K562 (cell line): ENCODE measurements around the gene NXN. TPM values are rescaled to one million over a fixed set of nuclear protein-coding genes. Genes with fewer than 3 reads are reported as not detected.

ENCODE experiments used
- HNRNPLL ChIP-seq: fragments of 200-400 bp; formaldehyde crosslinking; IDR thresholded peaks from 2 replicates; pipeline ENCODE4 v1.6.1; 2017; ENCODE audit warnings: low read length, low read depth, mild to moderate bottlenecking; ENCODE audit not compliant: poor library complexity, severe bottlenecking
- SIN3A ChIP-seq, 2 experiments: fragments of 150-350 bp in 1 of 2; IDR thresholded peaks; 2 replicates each; pipeline ENCODE4 v1.6.1; 2011 to 2016; ENCODE audit warnings: borderline replicate concordance in 2 of 2, low read depth in 2 of 2, low read length in 2 of 2, mild to moderate bottlenecking in 2 of 2, moderate library complexity in 2 of 2; ENCODE audit not compliant: control insufficient read depth in 1 of 2
- TOE1 ChIP-seq, 2 experiments: fragments of 450-650 bp in 1 of 2; sonication (generic) in 1 of 2; formaldehyde crosslinking in 1 of 2; IDR thresholded peaks; 2 replicates each; pipeline versions ENCODE4 v1.7.1 to v1.8.0; 2016 to 2022; ENCODE audit warnings: borderline replicate concordance in 2 of 2, mild to moderate bottlenecking in 2 of 2, antibody characterized with exemption in 1 of 2, inconsistent platforms in 1 of 2, low read depth in 1 of 2, missing genetic modification reagents in 1 of 2, moderate library complexity in 1 of 2
- ZFP30 ChIP-seq: fragments of 250-450 bp; sonication (Bioruptor Pico); IDR thresholded peaks from 2 replicates; pipeline ENCODE4 v1.8.0; 2022; ENCODE audit warnings: moderate library complexity, mild to moderate bottlenecking, inconsistent platforms, borderline replicate concordance
- ZNF23 ChIP-seq: fragments of 250-450 bp; sonication (Bioruptor Pico); IDR thresholded peaks from 2 replicates; pipeline ENCODE4 v1.4.0; 2020; ENCODE audit warnings: mild to moderate bottlenecking
- ZNF3 ChIP-seq: fragments of 250-450 bp; sonication (Bioruptor Pico); IDR thresholded peaks from 2 replicates; pipeline ENCODE4 v1.5.0; 2021; ENCODE audit warnings: mild to moderate bottlenecking, moderate library complexity
- ZNF695 ChIP-seq: fragments of 450-650 bp; formaldehyde crosslinking; IDR thresholded peaks from 2 replicates; pipeline ENCODE4 v1.4.0; 2020; ENCODE audit warnings: mild to moderate bottlenecking, moderate library complexity
- ZNF785 ChIP-seq: fragments of 250-450 bp; sonication (Bioruptor Pico); IDR thresholded peaks from 2 replicates; pipeline ENCODE4 v1.4.0; 2020; ENCODE audit warnings: mild to moderate bottlenecking
- polyA plus RNA-seq, 8 experiments: library from polyadenylated mRNA; depleted of rRNA in 4 of 8; stranded (reverse) in 5 of 8; unstranded in 3 of 8; fragments of >200 nt; fragmentation: Nextera tagmentation in 2 of 8; fragmentation: Illumina TruSeq in 1 of 8; extraction: Ambion mirVana in 2 of 8; extraction: Trizol in 1 of 8; gene quantifications; 2 replicates each; pipeline versions ENCODE4 v1.2.1 to v1.2.3, GENCODE V29; 2011 to 2014; ENCODE audit warnings: inconsistent platforms in 1 of 8, missing spikeins in 1 of 8
- total RNA-seq, 7 experiments: library from RNA; depleted of rRNA in 6 of 7; stranded (reverse); fragments of >200 nt in 6 of 7; fragmentation: Illumina TruSeq in 2 of 7; extraction: Trizol in 2 of 7; gene quantifications; 2 replicates each; pipeline versions ENCODE4 v1.2.1 to v1.2.3, GENCODE V29; 2011 to 2021; ENCODE audit warnings: low replicate concordance in 1 of 7
- TF ChIP-seq, protein P1 (sequence below): fragments of 450-650 bp; IDR thresholded peaks from 2 replicates; pipeline ENCODE4 v1.6.1; 2017; ENCODE audit warnings: antibody characterized with exemption, mild to moderate bottlenecking
- TF ChIP-seq, protein P2 (sequence below), 2 experiments: IDR thresholded peaks in 1 of 2; conservative IDR thresholded peaks in 1 of 2; 2 replicates each; pipeline ENCODE4 v1.6.1; 2016; ENCODE audit warnings: low read depth in 2 of 2, mild to moderate bottlenecking in 1 of 2, missing compliant biosample characterization in 1 of 2, missing genetic modification characterization in 1 of 2, moderate library complexity in 1 of 2
- TF ChIP-seq, protein P3 (sequence below): fragments of 450-650 bp; conservative IDR thresholded peaks from 2 replicates; pipeline ENCODE4 v1.6.1; 2016; ENCODE audit warnings: missing genetic modification characterization, low read depth, mild to moderate bottlenecking, control low read depth, missing compliant biosample characterization

The NXN gene
- total and polyA plus RNA-seq, 9 of the 15 experiments (the other 6 are each of a cell fraction or from before 2014, with no cell fraction given): 0.08 to 0.39 (median 0.29) TPM; not detected in 5

DNA sequence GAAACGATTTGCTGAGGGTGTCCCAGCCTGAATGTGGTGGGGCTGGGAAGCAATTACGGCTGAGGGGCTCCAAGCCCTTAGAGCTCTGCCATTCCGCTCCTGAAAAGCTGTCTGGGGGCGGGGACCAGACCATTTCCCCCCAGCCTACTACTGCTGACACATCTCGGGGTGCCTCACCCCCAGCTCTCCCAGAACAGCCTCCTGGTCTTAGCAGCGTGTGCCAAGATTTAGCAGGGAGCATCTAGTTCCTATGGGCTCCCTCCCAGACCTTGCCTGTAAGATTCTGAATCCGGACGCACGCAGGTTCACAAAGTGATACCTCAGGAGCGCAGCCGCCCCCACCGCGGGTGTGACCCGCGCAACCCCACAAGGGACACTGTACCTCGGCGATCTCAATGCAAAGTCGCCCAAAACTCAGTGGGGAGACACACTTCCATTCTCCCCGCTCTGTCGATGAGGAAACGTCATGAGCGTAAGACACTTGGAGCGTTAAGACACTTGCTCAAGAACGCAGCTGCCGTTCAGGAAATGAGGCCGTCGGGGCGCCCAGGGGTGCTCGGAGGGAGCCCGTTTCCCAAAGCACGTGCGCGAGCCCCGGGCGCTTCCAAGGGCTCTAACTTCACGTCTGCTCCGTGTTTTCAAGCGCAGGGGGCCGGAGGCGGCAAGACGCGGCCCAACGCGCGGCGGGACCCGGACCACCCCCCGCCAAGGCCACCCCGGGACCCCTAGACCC, 228.1 kb downstream of the NXN start (continued):
- TF ChIP-seq TOE1 (IDR thresholded peaks at IDR 0.05; ENCODE audit: borderline replicate concordance) (no peak), TOE1 (CRISPR knock-in tag; IDR thresholded peaks at IDR 0.05; ENCODE audit: borderline replicate concordance, low read depth) (no peak), ZNF3 (CRISPR knock-in tag) (no peak), ZFP30 (CRISPR knock-in tag) (no peak), ZNF23 (no peak), ZNF695 (no peak), ZNF785 (CRISPR knock-in tag) (no peak), HNRNPLL (peak; percentile 81), SIN3A (IDR thresholded peaks at IDR 0.05; ENCODE audit: borderline replicate concordance in 2 of 2, control insufficient read depth in 1 of 2, low read depth in 2 of 2, low read length in 2 of 2) (0 out of 4 replicates have a peak, but pooled peaks of 1 of the 2 experiments have one; percentile 57)
- TF ChIP-seq, protein P1, sequence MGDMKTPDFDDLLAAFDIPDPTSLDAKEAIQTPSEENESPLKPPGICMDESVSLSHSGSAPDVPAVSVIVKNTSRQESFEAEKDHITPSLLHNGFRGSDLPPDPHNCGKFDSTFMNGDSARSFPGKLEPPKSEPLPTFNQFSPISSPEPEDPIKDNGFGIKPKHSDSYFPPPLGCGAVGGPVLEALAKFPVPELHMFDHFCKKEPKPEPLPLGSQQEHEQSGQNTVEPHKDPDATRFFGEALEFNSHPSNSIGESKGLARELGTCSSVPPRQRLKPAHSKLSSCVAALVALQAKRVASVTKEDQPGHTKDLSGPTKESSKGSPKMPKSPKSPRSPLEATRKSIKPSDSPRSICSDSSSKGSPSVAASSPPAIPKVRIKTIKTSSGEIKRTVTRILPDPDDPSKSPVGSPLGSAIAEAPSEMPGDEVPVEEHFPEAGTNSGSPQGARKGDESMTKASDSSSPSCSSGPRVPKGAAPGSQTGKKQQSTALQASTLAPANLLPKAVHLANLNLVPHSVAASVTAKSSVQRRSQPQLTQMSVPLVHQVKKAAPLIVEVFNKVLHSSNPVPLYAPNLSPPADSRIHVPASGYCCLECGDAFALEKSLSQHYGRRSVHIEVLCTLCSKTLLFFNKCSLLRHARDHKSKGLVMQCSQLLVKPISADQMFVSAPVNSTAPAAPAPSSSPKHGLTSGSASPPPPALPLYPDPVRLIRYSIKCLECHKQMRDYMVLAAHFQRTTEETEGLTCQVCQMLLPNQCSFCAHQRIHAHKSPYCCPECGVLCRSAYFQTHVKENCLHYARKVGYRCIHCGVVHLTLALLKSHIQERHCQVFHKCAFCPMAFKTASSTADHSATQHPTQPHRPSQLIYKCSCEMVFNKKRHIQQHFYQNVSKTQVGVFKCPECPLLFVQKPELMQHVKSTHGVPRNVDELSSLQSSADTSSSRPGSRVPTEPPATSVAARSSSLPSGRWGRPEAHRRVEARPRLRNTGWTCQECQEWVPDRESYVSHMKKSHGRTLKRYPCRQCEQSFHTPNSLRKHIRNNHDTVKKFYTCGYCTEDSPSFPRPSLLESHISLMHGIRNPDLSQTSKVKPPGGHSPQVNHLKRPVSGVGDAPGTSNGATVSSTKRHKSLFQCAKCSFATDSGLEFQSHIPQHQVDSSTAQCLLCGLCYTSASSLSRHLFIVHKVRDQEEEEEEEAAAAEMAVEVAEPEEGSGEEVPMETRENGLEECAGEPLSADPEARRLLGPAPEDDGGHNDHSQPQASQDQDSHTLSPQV: no peak
- TF ChIP-seq, protein P2, sequence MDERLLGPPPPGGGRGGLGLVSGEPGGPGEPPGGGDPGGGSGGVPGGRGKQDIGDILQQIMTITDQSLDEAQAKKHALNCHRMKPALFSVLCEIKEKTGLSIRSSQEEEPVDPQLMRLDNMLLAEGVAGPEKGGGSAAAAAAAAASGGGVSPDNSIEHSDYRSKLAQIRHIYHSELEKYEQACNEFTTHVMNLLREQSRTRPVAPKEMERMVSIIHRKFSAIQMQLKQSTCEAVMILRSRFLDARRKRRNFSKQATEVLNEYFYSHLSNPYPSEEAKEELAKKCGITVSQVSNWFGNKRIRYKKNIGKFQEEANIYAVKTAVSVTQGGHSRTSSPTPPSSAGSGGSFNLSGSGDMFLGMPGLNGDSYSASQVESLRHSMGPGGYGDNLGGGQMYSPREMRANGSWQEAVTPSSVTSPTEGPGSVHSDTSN (CRISPR knock-in tag; IDR thresholded peaks at IDR 0.05; ENCODE audit: low read depth): no peak
- TF ChIP-seq, protein P2 (tag; conservative IDR thresholded peaks at IDR 0.05; ENCODE audit: low read depth): no peak
- TF ChIP-seq, protein P3, sequence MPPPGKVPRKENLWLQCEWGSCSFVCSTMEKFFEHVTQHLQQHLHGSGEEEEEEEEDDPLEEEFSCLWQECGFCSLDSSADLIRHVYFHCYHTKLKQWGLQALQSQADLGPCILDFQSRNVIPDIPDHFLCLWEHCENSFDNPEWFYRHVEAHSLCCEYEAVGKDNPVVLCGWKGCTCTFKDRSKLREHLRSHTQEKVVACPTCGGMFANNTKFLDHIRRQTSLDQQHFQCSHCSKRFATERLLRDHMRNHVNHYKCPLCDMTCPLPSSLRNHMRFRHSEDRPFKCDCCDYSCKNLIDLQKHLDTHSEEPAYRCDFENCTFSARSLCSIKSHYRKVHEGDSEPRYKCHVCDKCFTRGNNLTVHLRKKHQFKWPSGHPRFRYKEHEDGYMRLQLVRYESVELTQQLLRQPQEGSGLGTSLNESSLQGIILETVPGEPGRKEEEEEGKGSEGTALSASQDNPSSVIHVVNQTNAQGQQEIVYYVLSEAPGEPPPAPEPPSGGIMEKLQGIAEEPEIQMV (tag): no peak
